HG03159 (cell line): ENCODE measurements around the gene RPEL1.
"Not testable (repeated sequence)": the region's sequence is repeated elsewhere in the genome, so short reads cannot be mapped to it uniquely, and the experiment has no call there.

ENCODE experiments used
- ATAC-seq: cut with Tn5 transposase; IDR thresholded peaks from one replicate; pipeline ENCODE4 v1.9.1; 2021; ENCODE audit warnings: mild to moderate bottlenecking, moderate library complexity; ENCODE audit not compliant: unreplicated experiment

The RPEL1 gene

GRCh38 chr10:103232772-103233488 lies 12.8 kb upstream of the RPEL1 start:
- ATAC-seq: no peak

GRCh38 chr10:103235775-103236174 lies 9.9 kb upstream of the RPEL1 start:
- ATAC-seq: no peak

GRCh38 chr10:103238506-103239252 lies 7.0 kb upstream of the RPEL1 start:
- ATAC-seq: no peak

GRCh38 chr10:103241262-103242011 lies 4.2 kb upstream of the RPEL1 start:
- no peak for ATAC-seq

- no peak for ATAC-seq
Measured at GRCh38 chr10:103244666-103245271, 918 bp upstream of the RPEL1 start.

- no peak for ATAC-seq
Measured at GRCh38 chr10:103246324-103246723, 637 bp downstream of the RPEL1 start.

GRCh38 chr10:103254113-103254512 lies 8.4 kb downstream of the RPEL1 start:
- no peak for ATAC-seq

GRCh38 chr10:103254538-103255325 lies 9.0 kb downstream of the RPEL1 start:
- no peak for ATAC-seq

GRCh38 chr10:103256613-103257012 lies 10.9 kb downstream of the RPEL1 start:
- no peak for ATAC-seq

- no peak for ATAC-seq
Measured at GRCh38 chr10:103257812-103258211, 12.1 kb downstream of the RPEL1 start.

GRCh38 chr10:103258928-103259327 lies 13.2 kb downstream of the RPEL1 start:
- ATAC-seq: not testable (repeated sequence)

GRCh38 chr10:103259989-103260388 lies 14.3 kb downstream of the RPEL1 start:
- ATAC-seq: no peak

GRCh38 chr10:103262229-103262628 lies 16.5 kb downstream of the RPEL1 start:
- ATAC-seq: no peak

GRCh38 chr10:103265717-103266329 lies 20.1 kb downstream of the RPEL1 start:
- no peak for ATAC-seq

- no peak for ATAC-seq
Measured at GRCh38 chr10:103273041-103273441, 27.4 kb downstream of the RPEL1 start.

GRCh38 chr10:103276251-103276895 lies 30.7 kb downstream of the RPEL1 start:
- ATAC-seq: no peak

GRCh38 chr10:103276896-103277712 lies 31.4 kb downstream of the RPEL1 start, which contains the start of gene INA:
TSS of gene INA (plus strand) at chr10:103277138. CDS start at chr10:103277212, 74 bp downstream.
- ATAC-seq: no peak

GRCh38 chr10:103277713-103278536 lies 32.2 kb downstream of the RPEL1 start:
- ATAC-seq: no peak
